H1 (cell line): ENCODE results near the gene STX17. TPM values are rescaled to one million over a fixed set of nuclear protein-coding genes. Genes with fewer than 3 reads are reported as not detected.

ENCODE experiments used
- CHD1 ChIP-seq: IDR thresholded peaks from 2 replicates; pipeline ENCODE4 v1.6.1; 2012; ENCODE audit warnings: low read depth, low read length, improper control_type of control experiment
- EGR1 ChIP-seq: IDR thresholded peaks from 2 replicates; pipeline ENCODE4 v1.6.1; 2011; ENCODE audit warnings: low read depth, low read length, borderline replicate concordance
- EP300 ChIP-seq, 2 experiments: IDR thresholded peaks; 1 replicate in 1 of 2; 2 replicates in 1 of 2; pipeline ENCODE4 v1.6.1; 2011 to 2012; ENCODE audit warnings: low read depth in 2 of 2, low read length in 2 of 2, mild to moderate bottlenecking in 2 of 2, borderline replicate concordance in 1 of 2, inconsistent platforms in 1 of 2, moderate library complexity in 1 of 2
- KDM4A ChIP-seq: IDR thresholded peaks from one replicate; pipeline ENCODE4 v1.7.1; 2012; ENCODE audit warnings: low read depth, mild to moderate bottlenecking, moderate library complexity, low read length, inconsistent platforms; ENCODE audit not compliant: severe bottlenecking
- RFX5 ChIP-seq: IDR thresholded peaks from 2 replicates; pipeline ENCODE4 v1.6.1; 2011; ENCODE audit warnings: low read depth, low read length, improper control_type of control experiment, borderline replicate concordance
- TCF12 ChIP-seq: IDR thresholded peaks from 2 replicates; pipeline ENCODE4 v1.6.1; 2011; ENCODE audit warnings: low read depth, mild to moderate bottlenecking, low read length
- polyA plus RNA-seq, 7 experiments: library from polyadenylated mRNA; depleted of rRNA in 3 of 7; stranded (reverse) in 5 of 7; unstranded in 2 of 7; fragments of >200 nt in 5 of 7; fragments of 200-250 nt in 2 of 7; gene quantifications; 1 replicate in 5 of 7; 2 replicates in 1 of 7; 4 replicates in 1 of 7; pipeline versions ENCODE4 v1.2.1 to v1.2.3, GENCODE V29; 2011 to 2013; ENCODE audit warnings: missing spikeins in 2 of 7, mixed read lengths in 2 of 7
- total RNA-seq: library from RNA; stranded (reverse); fragmentation: NEBNext Ultra II Directional; extraction: Animal tissue kit (Norgen Biotek cat#: 25700); gene quantifications from 2 replicates; pipeline ENCODE4 v1.2.1, GENCODE V29; 2021
- TF ChIP-seq, protein P1 (sequence below): IDR thresholded peaks from 2 replicates; pipeline ENCODE4 v1.6.1; 2011; ENCODE audit warnings: low read length, improper control_type of control experiment

The STX17 gene
- total and polyA plus RNA-seq, 2 of the 8 experiments (the other 6 are each of a cell fraction or from before 2014, with no cell fraction given), result 4.5 to 16.3 TPM

DNA sequence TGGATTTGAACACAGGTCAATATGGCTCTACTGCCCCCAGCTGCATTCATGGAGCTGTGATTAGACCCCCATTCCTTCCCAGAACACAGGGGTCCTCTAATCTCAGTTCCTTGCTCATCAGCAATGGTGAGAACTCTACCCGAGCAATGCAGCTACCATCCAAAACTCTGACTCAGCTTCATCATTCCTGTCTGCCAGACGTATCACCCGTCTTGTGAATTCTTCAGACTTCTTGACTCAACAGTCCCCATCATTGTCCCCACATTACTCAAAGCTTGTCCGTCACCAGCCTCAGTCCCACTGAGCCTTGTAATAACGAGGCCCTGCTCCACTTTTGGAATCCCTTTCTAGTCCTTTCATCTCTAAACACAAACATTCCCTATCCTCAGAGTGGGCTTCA lies 36.3 kb upstream of the STX17 start (continued):
- TF ChIP-seq, protein P1, sequence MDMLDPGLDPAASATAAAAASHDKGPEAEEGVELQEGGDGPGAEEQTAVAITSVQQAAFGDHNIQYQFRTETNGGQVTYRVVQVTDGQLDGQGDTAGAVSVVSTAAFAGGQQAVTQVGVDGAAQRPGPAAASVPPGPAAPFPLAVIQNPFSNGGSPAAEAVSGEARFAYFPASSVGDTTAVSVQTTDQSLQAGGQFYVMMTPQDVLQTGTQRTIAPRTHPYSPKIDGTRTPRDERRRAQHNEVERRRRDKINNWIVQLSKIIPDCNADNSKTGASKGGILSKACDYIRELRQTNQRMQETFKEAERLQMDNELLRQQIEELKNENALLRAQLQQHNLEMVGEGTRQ, result no peak
- TF ChIP-seq KDM4A, result no peak
- TF ChIP-seq EP300 (IDR thresholded peaks at IDR 0.05; ENCODE audit: borderline replicate concordance in 1 of 2, low read depth in 2 of 2, low read length in 2 of 2), result no peak
- no peak for TF ChIP-seq TCF12
- TF ChIP-seq EGR1, result no peak
- no peak for TF ChIP-seq CHD1
- TF ChIP-seq RFX5, result no peak
